RPMI7951 (cell line): ENCODE measurements around the gene PLEKHB2. TPM values are rescaled to one million over a fixed set of nuclear protein-coding genes. Genes with fewer than 3 reads are reported as not detected.
"Not testable (repeated sequence)": the region's sequence is repeated elsewhere in the genome, so short reads cannot be mapped to it uniquely, and the experiment has no call there.

Experiments
- DNase-seq: peaks from one replicate; pipeline ENCODE4 v3.0.0-alpha.2; 2012; ENCODE audit warnings: low read depth
- total RNA-seq: library from RNA; depleted of rRNA; stranded (reverse); fragments of >200 nt; shearing (Covaris generic); gene quantifications from 2 replicates; pipeline ENCODE4 v1.2.3, GENCODE V29; 2014

PLEKHB2 gene
- total RNA-seq, 1 experiment from 2014 or later, result 100 TPM

DNA sequence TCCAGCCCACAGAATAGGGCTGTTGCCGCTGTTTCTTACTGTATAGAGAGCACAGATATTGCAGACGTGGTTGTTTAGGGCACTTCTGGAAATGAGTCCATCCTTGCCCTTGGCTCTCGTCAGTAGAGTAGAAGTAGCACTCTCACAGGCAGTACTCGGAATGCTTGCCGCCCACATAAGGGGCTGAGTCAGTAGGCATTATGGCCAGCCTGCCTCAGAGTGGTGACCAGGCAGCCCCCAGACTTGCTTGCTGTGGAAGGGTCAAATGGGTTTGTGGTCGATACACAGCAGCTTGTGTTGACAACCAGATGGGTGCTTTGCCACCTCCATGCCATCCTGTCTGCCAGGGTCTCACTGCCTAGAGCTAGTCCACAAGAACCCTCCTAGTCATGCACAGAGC is 38.7 kb downstream of the PLEKHB2 start:
- no peak for DNase-seq

DNA sequence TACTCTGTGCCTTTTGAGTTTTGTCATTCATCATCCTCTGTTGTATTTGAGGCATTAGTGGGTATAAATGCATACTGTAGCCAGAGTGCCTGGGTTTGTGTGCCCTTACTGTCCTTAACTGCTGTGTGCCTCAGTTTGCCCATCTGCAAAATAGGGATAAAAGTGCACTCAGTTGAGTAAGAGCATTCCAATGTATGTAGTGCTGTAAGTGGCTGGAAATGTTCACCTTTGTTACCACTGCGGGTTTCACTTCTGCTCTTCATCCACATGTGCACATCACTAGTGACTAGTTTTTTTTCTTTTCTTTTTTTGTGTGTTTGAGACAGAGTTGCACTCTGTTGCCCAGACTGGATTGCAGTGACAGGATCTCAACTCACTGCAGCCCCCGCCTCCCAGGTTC is 39.9 kb downstream of the PLEKHB2 start:
- DNase-seq, result no peak

GRCh38 chr2:131146231-131146630 is 41.1 kb downstream of the PLEKHB2 start:
- no peak for DNase-seq

DNA sequence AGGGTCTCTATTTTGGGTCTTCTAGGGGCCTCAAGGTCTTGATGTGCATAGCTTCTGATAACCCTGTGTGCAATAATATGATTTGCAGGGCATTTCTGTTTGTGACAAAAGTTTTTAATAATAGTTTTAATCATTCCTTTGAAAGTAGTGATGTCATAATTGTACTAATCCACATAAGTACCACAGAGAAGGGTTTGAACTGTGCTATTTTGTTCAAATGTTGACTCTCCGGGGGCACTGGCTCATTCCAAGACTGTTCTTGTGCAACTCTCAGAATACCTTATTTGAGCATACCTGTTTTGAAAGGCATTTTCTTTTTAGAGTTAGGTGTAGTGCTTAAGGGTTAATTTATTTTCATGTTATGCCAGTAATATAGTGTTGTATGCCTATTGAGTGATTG is 41.6 kb downstream of the PLEKHB2 start:
- DNase-seq, result no peak

- DNase-seq, result no peak
These were observed 43.3 kb downstream of the PLEKHB2 start for GRCh38 chr2:131148426-131148825.

DNA sequence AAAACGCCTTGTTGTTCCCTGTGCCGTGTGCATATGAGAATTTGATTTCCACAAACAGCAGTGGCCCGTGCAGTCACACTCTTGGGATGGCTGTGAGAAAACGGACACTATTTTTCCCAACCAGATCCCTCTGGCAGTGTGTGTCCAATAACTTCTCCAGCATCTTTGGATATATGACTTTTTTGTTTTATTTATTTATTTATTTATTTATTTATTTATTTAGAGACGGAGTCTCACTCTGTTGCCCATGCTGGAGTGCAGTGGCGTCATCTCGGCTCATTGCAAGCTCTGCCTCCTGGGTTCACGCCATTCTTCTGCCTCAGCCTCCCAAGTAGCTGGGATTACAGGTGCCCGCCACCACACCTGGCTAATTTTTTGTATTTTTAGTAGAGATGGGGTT is 45.0 kb downstream of the PLEKHB2 start:
- DNase-seq, result not testable (repeated sequence)

DNA sequence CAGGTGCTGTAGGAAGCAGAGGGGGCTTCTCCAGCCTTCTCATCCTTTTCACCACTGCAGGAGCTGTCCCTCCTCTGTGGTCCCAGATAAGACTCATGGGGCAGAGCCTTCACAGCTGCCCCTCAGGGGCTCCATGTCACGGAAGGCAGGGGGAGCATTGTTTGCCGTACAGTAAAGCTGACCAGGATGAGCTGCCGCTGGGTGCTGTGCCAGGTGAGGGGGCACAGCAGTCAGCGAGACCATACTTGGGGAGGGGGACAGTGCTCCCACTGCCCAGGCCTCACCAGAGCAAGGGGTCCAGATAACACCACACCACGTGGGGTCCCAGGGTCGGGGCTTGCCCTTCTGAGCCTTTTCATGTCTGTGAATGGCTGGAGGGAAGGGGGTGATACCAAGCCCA is 46.3 kb downstream of the PLEKHB2 start:
- no peak for DNase-seq

DNA sequence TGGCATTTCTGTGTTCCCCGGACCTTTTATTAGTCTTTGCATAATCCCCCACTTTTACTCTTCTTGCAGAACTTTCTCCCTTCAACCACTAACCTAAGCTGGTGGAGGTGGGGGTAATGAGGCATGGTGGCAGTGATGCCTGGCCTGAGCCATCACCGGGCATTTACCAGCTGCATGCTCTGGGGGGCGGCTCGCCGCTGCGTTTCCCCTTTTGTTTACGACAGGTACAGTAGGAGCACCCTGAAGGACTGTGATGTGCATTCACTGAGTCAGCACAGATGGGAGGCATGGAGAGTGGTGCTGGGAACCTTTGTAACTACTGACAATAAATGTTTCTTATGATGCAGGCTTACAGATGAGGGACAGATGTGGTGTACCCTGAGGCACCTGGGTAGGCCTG is 46.9 kb downstream of the PLEKHB2 start:
- DNase-seq, result no peak

GRCh38 chr2:131153529-131153928 is 48.4 kb downstream of the PLEKHB2 start:
- no peak for DNase-seq

DNA sequence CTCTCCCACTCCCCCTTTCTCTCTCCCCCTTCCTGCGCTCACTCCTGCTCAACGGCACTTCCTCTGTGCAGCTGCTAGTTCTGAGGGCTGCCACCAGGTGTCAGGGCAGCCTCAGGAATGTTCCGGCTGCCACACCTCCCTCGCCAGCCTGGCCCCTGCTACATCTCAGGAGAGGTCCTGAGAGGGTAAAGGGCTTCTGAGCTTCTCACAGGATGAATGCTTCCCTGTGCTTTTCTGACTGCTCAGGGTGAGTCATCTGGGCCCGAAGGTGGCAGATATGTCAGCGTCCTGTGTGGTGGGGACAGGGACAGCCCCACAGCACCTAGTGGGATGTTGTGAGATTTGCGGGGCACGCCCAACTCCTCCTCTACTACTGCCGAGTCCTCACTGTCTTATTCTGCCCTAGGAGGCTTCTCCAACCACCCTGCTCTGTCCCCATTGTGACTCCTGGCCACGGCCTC is 49.0 kb downstream of the PLEKHB2 start:
- peak; percentile 65 for DNase-seq

- no peak for DNase-seq
These were observed 49.5 kb downstream of the PLEKHB2 start for GRCh38 chr2:131154647-131155046.

GRCh38 chr2:131155208-131155855 is 50.2 kb downstream of the PLEKHB2 start:
- DNase-seq, result no peak

- DNase-seq, result peak; percentile 41
These were observed 51.5 kb downstream of the PLEKHB2 start for GRCh38 chr2:131156452-131157149.

DNA sequence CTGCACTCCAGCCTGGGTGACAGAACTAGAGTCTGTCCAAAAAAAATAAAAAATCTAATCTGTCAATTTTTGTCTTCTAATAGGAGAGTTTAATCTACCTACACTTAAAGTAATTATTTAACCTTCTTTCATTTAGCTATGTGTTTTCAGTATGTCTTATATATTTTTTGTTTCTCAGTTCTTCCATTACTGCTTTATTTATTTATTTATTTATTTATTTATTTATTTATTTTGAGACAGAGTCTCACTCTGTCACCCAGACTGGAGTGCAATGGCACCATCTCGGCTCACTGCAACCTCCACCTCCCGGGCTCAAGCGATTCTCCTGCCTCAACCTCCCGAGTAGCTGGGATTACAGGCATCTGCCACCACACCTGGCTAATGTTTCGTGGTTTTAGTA is 60.4 kb downstream of the PLEKHB2 start:
- not testable (repeated sequence) for DNase-seq

DNA sequence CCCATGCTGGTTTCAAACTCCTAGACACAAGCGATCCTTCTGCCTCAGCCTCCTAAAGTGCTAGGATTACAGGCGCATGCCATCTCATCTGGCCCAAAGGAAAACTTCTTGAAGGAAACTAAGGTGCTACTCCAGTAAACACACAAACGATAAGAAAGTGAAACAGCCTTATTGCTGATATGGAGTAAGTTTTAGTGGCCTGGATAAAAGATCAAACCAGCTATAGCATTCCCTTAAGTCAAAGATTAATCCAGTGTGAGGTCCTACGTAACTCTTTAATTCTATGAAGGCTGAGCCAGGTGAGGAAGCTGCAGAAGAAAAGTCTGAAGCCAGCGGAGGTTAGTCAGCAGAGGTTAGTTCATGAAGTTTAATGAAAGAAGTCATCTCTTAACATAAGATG is 63.4 kb downstream of the PLEKHB2 start:
- DNase-seq, result no peak

DNA sequence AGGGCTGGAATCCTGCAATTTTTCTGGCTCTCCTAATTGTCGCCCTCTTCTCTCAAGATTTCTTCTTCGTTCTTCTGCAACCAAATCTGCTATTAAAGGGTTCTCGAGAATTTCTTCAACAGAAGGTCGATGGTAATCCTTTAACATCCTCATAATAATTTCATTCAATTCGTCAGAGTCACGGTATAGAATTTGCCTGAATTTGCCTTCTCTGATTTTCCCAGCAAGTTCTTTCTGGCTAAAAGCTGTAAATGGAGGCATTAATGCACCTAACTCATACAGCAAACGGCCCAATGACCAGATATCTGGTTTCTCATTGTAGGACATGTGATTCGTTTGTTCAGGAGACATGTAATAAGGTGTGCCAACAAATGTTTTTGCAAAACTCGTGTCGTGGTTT is 72.9 kb downstream of the PLEKHB2 start:
- DNase-seq, result not testable (repeated sequence)

GRCh38 chr2:131178721-131179418 is 73.7 kb downstream of the PLEKHB2 start:
- DNase-seq, result not testable (repeated sequence)

DNA sequence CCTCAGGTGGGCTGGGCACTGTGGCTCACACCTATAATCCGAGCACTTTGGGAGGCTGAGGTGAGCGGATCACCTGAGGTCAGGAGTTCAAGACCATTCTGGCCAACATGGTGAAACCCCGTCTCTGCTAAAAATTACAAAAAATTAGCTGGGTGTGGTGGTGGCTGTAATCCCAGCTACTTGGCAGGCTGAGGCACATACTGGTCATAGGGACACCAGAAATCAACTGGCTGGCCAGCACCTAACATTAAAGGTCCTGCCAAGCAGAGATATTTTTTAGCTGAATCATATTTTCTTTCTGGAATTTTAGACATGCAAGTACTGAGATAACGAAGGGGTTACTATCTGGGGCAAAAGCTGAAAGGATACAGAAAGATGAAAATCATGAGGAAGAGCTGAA is 76.3 kb downstream of the PLEKHB2 start:
- DNase-seq, result not testable (repeated sequence)

- not testable (repeated sequence) for DNase-seq
These were observed 88.3 kb downstream of the PLEKHB2 start for GRCh38 chr2:131193421-131193820.

DNA sequence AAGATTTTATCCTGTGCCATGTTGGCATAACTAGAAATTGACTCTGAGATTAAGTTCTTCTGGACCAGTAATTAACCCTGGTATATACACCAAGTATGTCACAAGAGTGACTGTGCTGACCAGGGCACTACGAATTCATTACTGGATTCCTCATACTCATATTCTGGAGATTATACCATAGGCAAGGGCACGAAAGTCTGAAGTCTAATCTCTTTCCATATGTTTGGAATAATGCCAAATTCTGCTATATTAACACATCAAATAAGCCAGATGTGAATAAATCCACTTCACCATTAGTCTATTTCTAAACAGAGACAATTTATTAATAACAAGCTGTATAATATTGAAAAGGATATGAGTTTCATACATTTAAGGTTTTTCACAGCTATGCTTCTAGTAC is 91.0 kb downstream of the PLEKHB2 start:
- DNase-seq, result not testable (repeated sequence)
